Liver (tissue), 9 donors: ENCODE results near the gene ERP44. TPM values are rescaled to one million over a fixed set of nuclear protein-coding genes. Genes with fewer than 3 reads are reported as not detected.

ENCODE experiments used
- DNase-seq: peaks from one replicate; pipeline ENCODE4 v3.0.0-alpha.2; 2017; ENCODE audit warnings: low spot score
- H3K27ac ChIP-seq, 2 donors: one replicate each; pipeline ENCODE4 v1.7.0; 2013; ENCODE audit warnings: inconsistent platforms in 2 of 2, low read length in 2 of 2, control low read depth in 1 of 2, low read depth in 1 of 2, mild to moderate bottlenecking in 1 of 2
- H3K27me3 ChIP-seq, 4 donors: one replicate each; pipeline versions ENCODE4 v1.6.1 to v1.7.0; 2013; ENCODE audit warnings: low read length in 3 of 4, inconsistent platforms in 1 of 4, mild to moderate bottlenecking in 1 of 4, moderate library complexity in 1 of 4; ENCODE audit not compliant: control insufficient read depth in 4 of 4, insufficient read depth in 4 of 4
- H3K36me3 ChIP-seq, 4 donors: one replicate each; pipeline versions ENCODE4 v1.6.1 to v1.7.0; 2013; ENCODE audit warnings: low read length in 3 of 4, mild to moderate bottlenecking in 3 of 4, low read depth in 1 of 4, moderate library complexity in 1 of 4; ENCODE audit not compliant: control insufficient read depth in 4 of 4, insufficient read depth in 3 of 4
- H3K4me1 ChIP-seq, 4 donors: one replicate each; pipeline versions ENCODE4 v1.6.1 to v1.7.0; 2013; ENCODE audit warnings: low read length in 3 of 4, mild to moderate bottlenecking in 3 of 4, moderate library complexity in 1 of 4; ENCODE audit not compliant: control insufficient read depth in 4 of 4, insufficient read depth in 4 of 4
- H3K4me3 ChIP-seq, 3 donors: one replicate each; pipeline versions ENCODE4 v1.6.1 to v1.7.0; 2013; ENCODE audit warnings: low read length in 3 of 3, control low read depth in 1 of 3, low read depth in 1 of 3, mild to moderate bottlenecking in 1 of 3
- H3K9ac ChIP-seq, 2 donors: one replicate each; pipeline ENCODE4 v1.7.0; 2013; ENCODE audit warnings: low read length in 2 of 2, mild to moderate bottlenecking in 2 of 2, moderate library complexity in 2 of 2, control low read depth in 1 of 2, low read depth in 1 of 2
- H3K9me3 ChIP-seq, 4 donors: one replicate each; pipeline versions ENCODE4 v1.6.1 to v1.7.0; 2013; ENCODE audit warnings: low read length in 3 of 4; ENCODE audit not compliant: control insufficient read depth in 4 of 4
- EGR1 ChIP-seq, 2 donors: IDR thresholded peaks; 2 replicates each; pipeline ENCODE4 v1.6.1; 2016 to 2018; ENCODE audit warnings: antibody characterized with exemption in 2 of 2, low read depth in 2 of 2
- FOXA1 ChIP-seq: IDR thresholded peaks from 2 replicates; pipeline ENCODE4 v1.6.1; 2016; ENCODE audit warnings: antibody characterized with exemption
- GABPA ChIP-seq, 2 donors: IDR thresholded peaks in 1 of 2; conservative IDR thresholded peaks in 1 of 2; 2 replicates each; pipeline ENCODE4 v1.6.1; 2016; ENCODE audit warnings: antibody characterized with exemption in 2 of 2, mild to moderate bottlenecking in 1 of 2, moderate library complexity in 1 of 2
- JUND ChIP-seq, 2 donors: IDR thresholded peaks; 2 replicates each; pipeline ENCODE4 v1.6.1; 2016; ENCODE audit warnings: antibody characterized with exemption in 2 of 2
- NR2F2 ChIP-seq: IDR thresholded peaks from 2 replicates; pipeline ENCODE4 v1.6.1; 2016; ENCODE audit warnings: antibody characterized with exemption
- RAD21 ChIP-seq, 2 donors: IDR thresholded peaks; 2 replicates each; pipeline ENCODE4 v1.6.1; 2016; ENCODE audit warnings: antibody characterized with exemption in 2 of 2, mild to moderate bottlenecking in 2 of 2
- SP1 ChIP-seq: IDR thresholded peaks from 2 replicates; pipeline ENCODE4 v1.6.1; 2018; ENCODE audit warnings: antibody characterized with exemption, mild to moderate bottlenecking
- TAF1 ChIP-seq: conservative IDR thresholded peaks from 2 replicates; pipeline ENCODE4 v1.6.1; 2016; ENCODE audit warnings: antibody characterized with exemption, mild to moderate bottlenecking
- YY1 ChIP-seq: IDR thresholded peaks from 2 replicates; pipeline ENCODE4 v1.6.1; 2016; ENCODE audit warnings: antibody characterized with exemption, mild to moderate bottlenecking
- WGBS: extraction: QIAGEN DNeasy Blood & Tissue Kit; methylation state at CpG from one replicate; pipeline ENCODE4 v1.1.7; 2013; 5-methylcytosine and 5-hydroxymethylcytosine counted together
- polyA plus RNA-seq, 2 donors: library from polyadenylated mRNA; stranded (reverse) in 1 of 2; unstranded in 1 of 2; fragments of 200-250 nt in 1 of 2; fragments of >200 nt in 1 of 2; fragmentation: Nextera tagmentation in 1 of 2; extraction: Ambion mirVana in 1 of 2; gene quantifications; one replicate each; pipeline versions ENCODE4 v1.2.1 to v1.2.3, GENCODE V29; 2013 to 2015
- total RNA-seq, 2 donors: library from RNA; depleted of rRNA; stranded (reverse); fragments of >200 nt; gene quantifications; one replicate each; pipeline ENCODE4 v1.2.3, GENCODE V29; 2014
- TF ChIP-seq, protein P1 (sequence below): IDR thresholded peaks from 2 replicates; pipeline ENCODE4 v1.6.1; 2016; ENCODE audit warnings: antibody characterized with exemption
- TF ChIP-seq, protein P2 (sequence below): IDR thresholded peaks from 2 replicates; pipeline ENCODE4 v1.6.1; 2016; ENCODE audit warnings: antibody characterized with exemption, mild to moderate bottlenecking
- TF ChIP-seq, protein P3 (sequence below): IDR thresholded peaks from 2 replicates; pipeline ENCODE4 v1.6.1; 2016; ENCODE audit warnings: antibody characterized with exemption
- TF ChIP-seq, protein P4 (sequence below): fragments of 150-350 bp; IDR thresholded peaks from 2 replicates; pipeline ENCODE4 v1.5.1; 2017; ENCODE audit warnings: improper control_type of control experiment, low read depth, low read length; ENCODE audit not compliant: missing input control
- donor health status: healthy.
- donor health status: healthy.
- donor health status: healthy.
- donor health status: healthy.
- donor health status: healthy.

Gene ERP44
- total and polyA plus RNA-seq, 4 donors: 13.0 to 26.8 (median 19.3) TPM

DNA sequence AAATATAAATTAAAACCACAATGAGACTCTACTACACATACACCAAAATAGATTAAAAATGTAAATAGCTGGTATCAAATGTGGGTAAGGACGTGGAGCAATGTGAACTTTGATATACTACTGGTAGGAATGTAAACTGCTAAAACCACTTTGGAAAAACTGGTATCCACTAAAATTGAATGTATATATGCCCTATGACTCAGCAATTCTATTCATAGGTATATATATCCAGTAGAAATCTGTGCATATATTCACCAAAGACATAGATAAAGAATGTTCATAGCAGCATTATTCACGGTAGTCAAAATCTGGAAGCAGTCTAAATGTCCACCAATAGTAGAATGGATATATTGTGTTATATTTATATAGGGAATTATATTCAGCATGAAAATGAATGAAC, 85.2 kb downstream of the ERP44 start:
- no peak for DNase-seq
- Histone ChIP-seq H3K4me3 (no peak overlapping the region), H3K27me3 (no peaks in the 10 kb centered on the region), H3K27ac (no peak overlapping the region), H3K9ac (no peak overlapping the region), H3K9me3 (no peaks in the 10 kb centered on the region), H3K4me1 (no peaks in the 10 kb centered on the region), H3K36me3 (peaks cover 5 to 21% (median 13%) of the 10 kb centered on the region in 4 donors)
- TF ChIP-seq NR2F2 (no peak), JUND (IDR thresholded peaks at IDR 0.05) (no peak), GABPA (IDR thresholded peaks at IDR 0.05 in 1 of 2, conservative IDR thresholded peaks at IDR 0.05 in 1 of 2) (no peak), RAD21 (IDR thresholded peaks at IDR 0.05) (no peak), YY1 (no peak), FOXA1 (no peak), TAF1 (no peak), SP1 (no peak)
- TF ChIP-seq, protein P1, sequence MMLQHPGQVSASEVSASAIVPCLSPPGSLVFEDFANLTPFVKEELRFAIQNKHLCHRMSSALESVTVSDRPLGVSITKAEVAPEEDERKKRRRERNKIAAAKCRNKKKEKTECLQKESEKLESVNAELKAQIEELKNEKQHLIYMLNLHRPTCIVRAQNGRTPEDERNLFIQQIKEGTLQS: no peak
- TF ChIP-seq, protein P2, sequence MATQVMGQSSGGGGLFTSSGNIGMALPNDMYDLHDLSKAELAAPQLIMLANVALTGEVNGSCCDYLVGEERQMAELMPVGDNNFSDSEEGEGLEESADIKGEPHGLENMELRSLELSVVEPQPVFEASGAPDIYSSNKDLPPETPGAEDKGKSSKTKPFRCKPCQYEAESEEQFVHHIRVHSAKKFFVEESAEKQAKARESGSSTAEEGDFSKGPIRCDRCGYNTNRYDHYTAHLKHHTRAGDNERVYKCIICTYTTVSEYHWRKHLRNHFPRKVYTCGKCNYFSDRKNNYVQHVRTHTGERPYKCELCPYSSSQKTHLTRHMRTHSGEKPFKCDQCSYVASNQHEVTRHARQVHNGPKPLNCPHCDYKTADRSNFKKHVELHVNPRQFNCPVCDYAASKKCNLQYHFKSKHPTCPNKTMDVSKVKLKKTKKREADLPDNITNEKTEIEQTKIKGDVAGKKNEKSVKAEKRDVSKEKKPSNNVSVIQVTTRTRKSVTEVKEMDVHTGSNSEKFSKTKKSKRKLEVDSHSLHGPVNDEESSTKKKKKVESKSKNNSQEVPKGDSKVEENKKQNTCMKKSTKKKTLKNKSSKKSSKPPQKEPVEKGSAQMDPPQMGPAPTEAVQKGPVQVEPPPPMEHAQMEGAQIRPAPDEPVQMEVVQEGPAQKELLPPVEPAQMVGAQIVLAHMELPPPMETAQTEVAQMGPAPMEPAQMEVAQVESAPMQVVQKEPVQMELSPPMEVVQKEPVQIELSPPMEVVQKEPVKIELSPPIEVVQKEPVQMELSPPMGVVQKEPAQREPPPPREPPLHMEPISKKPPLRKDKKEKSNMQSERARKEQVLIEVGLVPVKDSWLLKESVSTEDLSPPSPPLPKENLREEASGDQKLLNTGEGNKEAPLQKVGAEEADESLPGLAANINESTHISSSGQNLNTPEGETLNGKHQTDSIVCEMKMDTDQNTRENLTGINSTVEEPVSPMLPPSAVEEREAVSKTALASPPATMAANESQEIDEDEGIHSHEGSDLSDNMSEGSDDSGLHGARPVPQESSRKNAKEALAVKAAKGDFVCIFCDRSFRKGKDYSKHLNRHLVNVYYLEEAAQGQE: no peak
- TF ChIP-seq, protein P3, sequence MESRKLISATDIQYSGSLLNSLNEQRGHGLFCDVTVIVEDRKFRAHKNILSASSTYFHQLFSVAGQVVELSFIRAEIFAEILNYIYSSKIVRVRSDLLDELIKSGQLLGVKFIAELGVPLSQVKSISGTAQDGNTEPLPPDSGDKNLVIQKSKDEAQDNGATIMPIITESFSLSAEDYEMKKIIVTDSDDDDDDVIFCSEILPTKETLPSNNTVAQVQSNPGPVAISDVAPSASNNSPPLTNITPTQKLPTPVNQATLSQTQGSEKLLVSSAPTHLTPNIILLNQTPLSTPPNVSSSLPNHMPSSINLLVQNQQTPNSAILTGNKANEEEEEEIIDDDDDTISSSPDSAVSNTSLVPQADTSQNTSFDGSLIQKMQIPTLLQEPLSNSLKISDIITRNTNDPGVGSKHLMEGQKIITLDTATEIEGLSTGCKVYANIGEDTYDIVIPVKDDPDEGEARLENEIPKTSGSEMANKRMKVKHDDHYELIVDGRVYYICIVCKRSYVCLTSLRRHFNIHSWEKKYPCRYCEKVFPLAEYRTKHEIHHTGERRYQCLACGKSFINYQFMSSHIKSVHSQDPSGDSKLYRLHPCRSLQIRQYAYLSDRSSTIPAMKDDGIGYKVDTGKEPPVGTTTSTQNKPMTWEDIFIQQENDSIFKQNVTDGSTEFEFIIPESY: no peak
- TF ChIP-seq, protein P4, sequence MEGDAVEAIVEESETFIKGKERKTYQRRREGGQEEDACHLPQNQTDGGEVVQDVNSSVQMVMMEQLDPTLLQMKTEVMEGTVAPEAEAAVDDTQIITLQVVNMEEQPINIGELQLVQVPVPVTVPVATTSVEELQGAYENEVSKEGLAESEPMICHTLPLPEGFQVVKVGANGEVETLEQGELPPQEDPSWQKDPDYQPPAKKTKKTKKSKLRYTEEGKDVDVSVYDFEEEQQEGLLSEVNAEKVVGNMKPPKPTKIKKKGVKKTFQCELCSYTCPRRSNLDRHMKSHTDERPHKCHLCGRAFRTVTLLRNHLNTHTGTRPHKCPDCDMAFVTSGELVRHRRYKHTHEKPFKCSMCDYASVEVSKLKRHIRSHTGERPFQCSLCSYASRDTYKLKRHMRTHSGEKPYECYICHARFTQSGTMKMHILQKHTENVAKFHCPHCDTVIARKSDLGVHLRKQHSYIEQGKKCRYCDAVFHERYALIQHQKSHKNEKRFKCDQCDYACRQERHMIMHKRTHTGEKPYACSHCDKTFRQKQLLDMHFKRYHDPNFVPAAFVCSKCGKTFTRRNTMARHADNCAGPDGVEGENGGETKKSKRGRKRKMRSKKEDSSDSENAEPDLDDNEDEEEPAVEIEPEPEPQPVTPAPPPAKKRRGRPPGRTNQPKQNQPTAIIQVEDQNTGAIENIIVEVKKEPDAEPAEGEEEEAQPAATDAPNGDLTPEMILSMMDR: no peak
- 88% methylated on average over 2 of the region's 2 CpGs for WGBS

DNA sequence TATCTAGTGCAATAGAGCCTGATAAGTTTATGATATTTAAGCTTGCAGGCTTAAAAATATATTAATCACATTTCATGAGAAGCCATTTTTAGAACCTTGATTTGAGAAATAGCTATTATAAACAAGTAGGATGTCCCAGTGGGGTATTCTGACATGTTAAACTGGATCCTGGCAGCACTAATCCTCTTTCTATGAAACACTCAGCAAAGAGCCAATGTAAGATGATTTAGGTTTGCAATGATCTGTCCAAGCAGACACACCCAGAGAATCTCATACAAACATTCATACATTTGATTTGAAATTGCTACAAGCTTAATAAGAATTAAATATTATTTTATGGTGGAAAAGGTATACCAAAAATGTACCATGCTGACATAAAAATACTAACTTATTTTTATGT, 86.5 kb downstream of the ERP44 start:
- no peaks in the 10 kb centered on the region for H3K27me3 ChIP-seq
- TF ChIP-seq GABPA (IDR thresholded peaks at IDR 0.05 in 1 of 2, conservative IDR thresholded peaks at IDR 0.05 in 1 of 2): no peak
- TF ChIP-seq, protein P3: no peak
- no peak for TF ChIP-seq EGR1 (IDR thresholded peaks at IDR 0.05; ENCODE audit: low read depth in 2 of 2)
- TF ChIP-seq RAD21 (IDR thresholded peaks at IDR 0.05): no peak
- H3K9ac ChIP-seq: no peak overlapping the region
- H3K4me1 ChIP-seq: no peaks in the 10 kb centered on the region
- no peak for DNase-seq
- H3K4me3 ChIP-seq: no peak overlapping the region
- H3K36me3 ChIP-seq: peaks cover 3 to 22% (median 11%) of the 10 kb centered on the region in 4 donors
- no peaks in the 10 kb centered on the region for H3K9me3 ChIP-seq
- no peak overlapping the region for H3K27ac ChIP-seq
